Fibroblast of skin of left biceps (primary cell): ENCODE results near the gene MYL5.
"Not testable (repeated sequence)": the region's sequence is repeated elsewhere in the genome, so short reads cannot be mapped to it uniquely, and the experiment has no call there.

Experiments used
- DNase-seq, 2 experiments: peaks; one replicate each; pipeline ENCODE4 v3.0.0-alpha.2; 2013; ENCODE audit warnings: low read depth in 2 of 2

Gene MYL5

DNA sequence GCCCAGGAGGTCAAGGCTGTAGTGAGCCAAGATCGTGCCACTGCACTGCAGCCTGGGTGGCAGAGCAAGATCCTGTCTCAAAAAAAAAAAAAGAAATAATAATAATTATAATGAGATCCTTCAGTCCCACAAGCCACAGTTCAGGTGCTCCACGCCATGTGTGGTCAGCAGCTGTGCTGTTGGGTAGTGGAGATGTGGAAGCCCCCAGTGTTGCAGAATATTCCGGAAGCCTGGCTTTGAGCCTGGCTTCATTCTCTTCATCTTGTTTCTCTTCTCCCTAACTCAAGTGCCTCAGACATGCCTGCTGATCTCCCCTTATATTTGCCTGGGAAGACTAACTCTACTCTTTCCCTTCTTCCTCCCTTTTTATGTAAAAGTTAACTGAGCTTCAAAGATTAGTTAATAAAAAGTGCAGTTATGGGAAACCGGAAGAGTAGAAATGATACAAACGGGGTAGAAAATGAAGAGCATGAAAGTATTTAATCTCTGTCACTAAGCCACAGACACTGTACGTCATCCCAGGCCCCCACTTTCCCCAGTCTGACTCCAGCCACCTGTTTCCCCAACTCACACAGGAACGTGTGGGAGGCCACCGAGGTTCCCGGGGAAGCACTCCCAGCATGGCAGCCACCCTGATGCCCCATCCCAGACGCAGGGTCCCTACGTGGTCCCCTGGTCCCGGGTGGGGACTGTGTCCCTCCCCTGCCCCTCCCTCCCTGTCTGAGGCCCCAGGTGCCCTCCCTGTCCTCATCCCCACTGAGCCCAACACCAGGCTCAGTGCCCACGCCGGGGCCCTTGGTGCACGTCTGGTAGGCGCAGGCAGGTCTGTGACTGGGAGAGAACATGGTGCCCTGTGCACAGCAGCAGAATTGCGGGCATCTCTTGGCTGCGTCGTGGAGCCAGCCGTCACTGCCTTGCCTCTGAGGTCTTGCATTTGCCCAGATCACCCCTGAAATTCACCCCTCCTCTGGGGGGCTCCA, 55.3 kb downstream of the MYL5 start:
- no peak for DNase-seq

GRCh38 chr4:730511-730910, 56.2 kb downstream of the MYL5 start:
- DNase-seq = no peak

DNA sequence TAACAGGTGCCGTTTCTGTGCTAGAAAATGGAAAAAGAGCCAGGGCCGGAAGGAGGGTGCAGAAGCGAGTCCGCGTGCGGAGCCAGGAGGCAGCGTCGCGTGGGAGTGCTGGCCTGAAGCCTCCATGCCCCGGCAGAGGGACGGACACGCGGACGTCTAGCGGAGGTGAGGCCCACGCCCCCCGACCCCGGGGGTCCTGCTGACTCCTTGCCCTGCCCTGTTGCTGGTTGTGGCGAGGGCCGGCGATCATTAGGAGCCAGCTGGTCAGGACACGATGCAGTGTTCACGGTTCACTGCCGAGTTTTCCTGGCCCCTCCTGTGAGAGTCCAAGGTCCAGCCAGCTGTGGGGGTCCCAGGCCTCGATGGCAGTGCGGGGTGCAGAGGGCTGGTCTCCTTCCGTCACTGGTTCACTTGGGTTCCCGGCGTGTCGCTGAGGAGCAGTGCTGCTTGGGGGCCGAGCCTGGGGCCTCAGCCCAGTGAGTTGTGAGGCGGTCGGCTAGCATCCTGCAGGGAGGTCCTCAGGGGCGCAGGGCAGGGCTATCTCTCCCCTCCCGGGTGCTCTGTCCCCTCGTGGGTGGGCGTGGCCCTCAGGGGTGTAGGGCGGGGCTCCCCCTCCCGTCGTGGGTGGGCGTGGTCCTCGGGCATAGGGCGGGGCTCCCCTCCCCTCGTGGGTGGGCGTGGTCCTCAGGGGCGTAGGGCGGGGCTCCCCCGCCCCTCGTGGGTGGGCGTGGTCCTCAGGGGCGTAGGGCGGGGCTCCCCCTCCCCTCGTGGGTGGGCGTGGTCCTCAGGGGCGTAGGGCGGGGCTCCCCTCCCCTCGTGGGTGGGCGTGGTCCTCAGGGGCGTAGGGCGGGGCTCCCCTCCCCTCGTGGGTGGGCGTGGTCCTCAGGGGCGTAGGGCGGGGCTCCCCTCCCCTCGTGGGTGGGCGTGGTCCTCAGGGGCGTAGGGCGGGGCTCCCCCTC, 56.9 kb downstream of the MYL5 start:
- DNase-seq = not testable (repeated sequence)
